ENCODE data around the gene ADCY2. TPM values are rescaled to one million over a fixed set of nuclear protein-coding genes. Genes with fewer than 3 reads are reported as not detected.

ADCY2 gene
- total and polyA plus RNA-seq, 9 of the 15 experiments (the other 6 are each of a cell fraction or from before 2014, with no cell fraction given), result 0.01 to 0.15 (median 0.03) TPM; not detected in 5

DNA sequence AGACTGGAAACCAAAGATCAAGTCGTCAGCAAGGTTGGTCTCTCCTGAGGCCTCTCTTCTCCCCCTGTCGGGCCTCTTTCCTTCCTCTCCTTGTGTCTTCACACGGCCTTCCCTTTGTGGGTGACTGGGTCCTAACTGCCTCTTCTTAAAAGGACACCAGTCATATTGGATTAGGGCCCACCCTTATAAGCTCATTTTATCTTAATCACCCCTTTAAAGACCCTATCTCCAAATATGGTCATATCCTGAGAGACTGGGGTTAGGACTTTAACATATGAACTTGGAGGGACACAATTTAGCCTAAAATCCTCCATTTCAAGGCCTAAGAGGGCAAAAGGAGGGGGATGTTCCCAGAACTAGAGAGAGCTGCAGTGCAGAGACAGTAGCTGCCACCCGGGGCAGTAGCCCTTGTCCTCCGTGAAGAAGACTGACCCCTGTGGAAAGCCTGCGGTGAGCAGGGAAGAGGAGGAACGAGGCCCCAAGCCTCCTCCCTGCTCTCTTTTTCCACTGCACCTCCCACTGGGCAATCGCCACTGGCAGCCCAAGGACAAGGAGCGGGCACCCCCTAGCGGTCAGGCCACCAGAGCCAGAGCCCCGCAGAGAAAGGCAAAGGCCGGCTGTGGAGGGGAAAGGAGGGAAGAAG, 420.1 kb downstream of the ADCY2 start (continued):
- TF ChIP-seq, protein P1, sequence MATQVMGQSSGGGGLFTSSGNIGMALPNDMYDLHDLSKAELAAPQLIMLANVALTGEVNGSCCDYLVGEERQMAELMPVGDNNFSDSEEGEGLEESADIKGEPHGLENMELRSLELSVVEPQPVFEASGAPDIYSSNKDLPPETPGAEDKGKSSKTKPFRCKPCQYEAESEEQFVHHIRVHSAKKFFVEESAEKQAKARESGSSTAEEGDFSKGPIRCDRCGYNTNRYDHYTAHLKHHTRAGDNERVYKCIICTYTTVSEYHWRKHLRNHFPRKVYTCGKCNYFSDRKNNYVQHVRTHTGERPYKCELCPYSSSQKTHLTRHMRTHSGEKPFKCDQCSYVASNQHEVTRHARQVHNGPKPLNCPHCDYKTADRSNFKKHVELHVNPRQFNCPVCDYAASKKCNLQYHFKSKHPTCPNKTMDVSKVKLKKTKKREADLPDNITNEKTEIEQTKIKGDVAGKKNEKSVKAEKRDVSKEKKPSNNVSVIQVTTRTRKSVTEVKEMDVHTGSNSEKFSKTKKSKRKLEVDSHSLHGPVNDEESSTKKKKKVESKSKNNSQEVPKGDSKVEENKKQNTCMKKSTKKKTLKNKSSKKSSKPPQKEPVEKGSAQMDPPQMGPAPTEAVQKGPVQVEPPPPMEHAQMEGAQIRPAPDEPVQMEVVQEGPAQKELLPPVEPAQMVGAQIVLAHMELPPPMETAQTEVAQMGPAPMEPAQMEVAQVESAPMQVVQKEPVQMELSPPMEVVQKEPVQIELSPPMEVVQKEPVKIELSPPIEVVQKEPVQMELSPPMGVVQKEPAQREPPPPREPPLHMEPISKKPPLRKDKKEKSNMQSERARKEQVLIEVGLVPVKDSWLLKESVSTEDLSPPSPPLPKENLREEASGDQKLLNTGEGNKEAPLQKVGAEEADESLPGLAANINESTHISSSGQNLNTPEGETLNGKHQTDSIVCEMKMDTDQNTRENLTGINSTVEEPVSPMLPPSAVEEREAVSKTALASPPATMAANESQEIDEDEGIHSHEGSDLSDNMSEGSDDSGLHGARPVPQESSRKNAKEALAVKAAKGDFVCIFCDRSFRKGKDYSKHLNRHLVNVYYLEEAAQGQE (IDR thresholded peaks at IDR 0.05; ENCODE audit: borderline replicate concordance), result peak; percentile 42; the same call in 1 of the 2 replicates
- TF ChIP-seq, protein P1 (CRISPR knock-in tag; IDR thresholded peaks at IDR 0.05; ENCODE audit: low read depth), result no peak
- TF ChIP-seq, protein P2, sequence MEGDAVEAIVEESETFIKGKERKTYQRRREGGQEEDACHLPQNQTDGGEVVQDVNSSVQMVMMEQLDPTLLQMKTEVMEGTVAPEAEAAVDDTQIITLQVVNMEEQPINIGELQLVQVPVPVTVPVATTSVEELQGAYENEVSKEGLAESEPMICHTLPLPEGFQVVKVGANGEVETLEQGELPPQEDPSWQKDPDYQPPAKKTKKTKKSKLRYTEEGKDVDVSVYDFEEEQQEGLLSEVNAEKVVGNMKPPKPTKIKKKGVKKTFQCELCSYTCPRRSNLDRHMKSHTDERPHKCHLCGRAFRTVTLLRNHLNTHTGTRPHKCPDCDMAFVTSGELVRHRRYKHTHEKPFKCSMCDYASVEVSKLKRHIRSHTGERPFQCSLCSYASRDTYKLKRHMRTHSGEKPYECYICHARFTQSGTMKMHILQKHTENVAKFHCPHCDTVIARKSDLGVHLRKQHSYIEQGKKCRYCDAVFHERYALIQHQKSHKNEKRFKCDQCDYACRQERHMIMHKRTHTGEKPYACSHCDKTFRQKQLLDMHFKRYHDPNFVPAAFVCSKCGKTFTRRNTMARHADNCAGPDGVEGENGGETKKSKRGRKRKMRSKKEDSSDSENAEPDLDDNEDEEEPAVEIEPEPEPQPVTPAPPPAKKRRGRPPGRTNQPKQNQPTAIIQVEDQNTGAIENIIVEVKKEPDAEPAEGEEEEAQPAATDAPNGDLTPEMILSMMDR (IDR thresholded peaks at IDR 0.05 in 2 of 3, conservative IDR thresholded peaks at IDR 0.05 in 1 of 3; ENCODE audit: insufficient read depth in 2 of 3, low read depth in 1 of 3, low read length in 3 of 3), result peak; percentile 95 to 98 (median 98)
- peak; percentile 55; the same call in 1 of the 2 replicates for TF ChIP-seq RB1 (IDR thresholded peaks at IDR 0.05; ENCODE audit: low read depth)
- TF ChIP-seq, protein P3, sequence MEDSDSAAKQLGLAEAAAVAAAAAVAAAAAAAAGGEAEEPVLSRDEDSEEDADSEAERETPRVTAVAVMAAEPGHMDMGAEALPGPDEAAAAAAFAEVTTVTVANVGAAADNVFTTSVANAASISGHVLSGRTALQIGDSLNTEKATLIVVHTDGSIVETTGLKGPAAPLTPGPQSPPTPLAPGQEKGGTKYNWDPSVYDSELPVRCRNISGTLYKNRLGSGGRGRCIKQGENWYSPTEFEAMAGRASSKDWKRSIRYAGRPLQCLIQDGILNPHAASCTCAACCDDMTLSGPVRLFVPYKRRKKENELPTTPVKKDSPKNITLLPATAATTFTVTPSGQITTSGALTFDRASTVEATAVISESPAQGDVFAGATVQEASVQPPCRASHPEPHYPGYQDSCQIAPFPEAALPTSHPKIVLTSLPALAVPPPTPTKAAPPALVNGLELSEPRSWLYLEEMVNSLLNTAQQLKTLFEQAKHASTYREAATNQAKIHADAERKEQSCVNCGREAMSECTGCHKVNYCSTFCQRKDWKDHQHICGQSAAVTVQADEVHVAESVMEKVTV (CRISPR knock-in tag; IDR thresholded peaks at IDR 0.05), result 0 out of 2 replicates have a peak, but pooled peaks have one; percentile 8
- peak; percentile 71 to 87 for TF ChIP-seq RAD21 (CRISPR knock-in tag; conservative IDR thresholded peaks at IDR 0.05 in 1 of 2, IDR thresholded peaks at IDR 0.05 in 1 of 2)
- TF ChIP-seq PCBP2 (IDR thresholded peaks at IDR 0.05; ENCODE audit: low read depth, low read length, poor library complexity, severe bottlenecking), result no peak
- no peak for TF ChIP-seq ZNF561 (CRISPR knock-in tag; conservative IDR thresholded peaks at IDR 0.05)
- no peak for TF ChIP-seq ZNF79 (CRISPR knock-in tag; IDR thresholded peaks at IDR 0.05; ENCODE audit: low read depth)
- TF ChIP-seq THRAP3 (IDR thresholded peaks at IDR 0.05; ENCODE audit: borderline replicate concordance), result no peak
- TF ChIP-seq ZSCAN32 (CRISPR knock-in tag; IDR thresholded peaks at IDR 0.05), result no peak
- TF ChIP-seq DDX20 (tag; IDR thresholded peaks at IDR 0.05; ENCODE audit: low read depth), result no peak

Data from K562 (cell line).